A673 (cell line): ENCODE data around the gene SHISA2. TPM values are rescaled to one million over a fixed set of nuclear protein-coding genes. Genes with fewer than 3 reads are reported as not detected.

ENCODE experiments used
- BruUV-seq: library from RNA; stranded (reverse); fragments of 400-500 nt; replicated peaks from 2 replicates; lab custom pipeline; 2021; lab: Mats Ljungman, UMichigan
- CTCF ChIA-PET: fragments of 300-600 bp; sonication (Branson Sonifier 250); formaldehyde crosslinking; loops from one replicate; lab custom pipeline; 2022; ENCODE audit warnings: antibody characterized with exemption; lab: Charles Lee
- POLR2A ChIA-PET: fragments of 300-600 bp; sonication (Branson Sonifier 250); formaldehyde crosslinking; loops from one replicate; lab custom pipeline; 2022; ENCODE audit warnings: antibody characterized with exemption; ENCODE audit not compliant: low non-redundant PET; lab: Charles Lee
- DNase-seq: peaks from one replicate; pipeline ENCODE4 v3.0.0-alpha.2; 2015; ENCODE audit warnings: low spot score
- H3K27ac ChIP-seq: fragments of 200-600 bp; sonication (generic); 2 replicates; pipeline ENCODE4 v1.5.1; 2016; ENCODE audit warnings: mixed run types, low read depth, mild to moderate bottlenecking, mixed read lengths, antibody characterized with exemption, low read length; ENCODE audit not compliant: poor library complexity, severe bottlenecking
- H3K27me3 ChIP-seq: fragments of 200-600 bp; sonication (generic); replicated peaks from 2 replicates; pipeline ENCODE4 v1.6.1; 2017; ENCODE audit warnings: mixed run types, low read depth, mild to moderate bottlenecking, mixed read lengths, antibody characterized with exemption, low read length; ENCODE audit not compliant: insufficient read depth, poor library complexity
- H3K36me3 ChIP-seq: fragments of 200-600 bp; sonication (generic); 2 replicates; pipeline ENCODE4 v1.6.1; 2016; ENCODE audit warnings: mixed run types, mild to moderate bottlenecking, mixed read lengths, antibody characterized with exemption, low read length; ENCODE audit not compliant: insufficient read depth, poor library complexity, severe bottlenecking
- H3K4me1 ChIP-seq: fragments of 200-600 bp; sonication (generic); 2 replicates; pipeline ENCODE4 v1.6.1; 2017; ENCODE audit warnings: mixed run types, mild to moderate bottlenecking, mixed read lengths, antibody characterized with exemption, low read length; ENCODE audit not compliant: insufficient read depth, poor library complexity, severe bottlenecking
- H3K4me3 ChIP-seq: fragments of 200-600 bp; sonication (generic); 2 replicates; pipeline ENCODE4 v1.5.1; 2016; ENCODE audit warnings: low read depth, mixed run types, mild to moderate bottlenecking, mixed read lengths, low read length; ENCODE audit not compliant: poor library complexity, severe bottlenecking
- H3K9me3 ChIP-seq: fragments of 200-600 bp; sonication (generic); 2 replicates; pipeline ENCODE4 v1.6.1; 2016; ENCODE audit warnings: mixed run types, low read depth, mild to moderate bottlenecking, mixed read lengths, antibody characterized with exemption, low read length; ENCODE audit not compliant: poor library complexity, severe bottlenecking
- CTCF ChIP-seq: fragments of 300-800, 200-600 bp; sonication (generic); conservative IDR thresholded peaks from 2 replicates; pipeline ENCODE4 v1.5.1; 2017; ENCODE audit warnings: low read depth, mild to moderate bottlenecking, antibody characterized with exemption, low read length, moderate library complexity, mixed read lengths
- EZH2 ChIP-seq: fragments of 200-600 bp; sonication (generic); IDR thresholded peaks from 2 replicates; pipeline ENCODE4 v1.6.1; 2017; ENCODE audit warnings: borderline replicate concordance, low read depth, mild to moderate bottlenecking, mixed read lengths, antibody characterized with exemption, low read length; ENCODE audit not compliant: poor library complexity, severe bottlenecking
- intact Hi-C: fragments of 100-400 bp; cut with micrococcal nuclease; formaldehyde crosslinking; loops from one replicate; pipeline ENCODE4 v1.10.0; 2022; ENCODE audit not compliant: unreplicated experiment
- total RNA-seq: library from RNA; stranded (reverse); gene quantifications from 2 replicates; pipeline ENCODE4 v1.2.3, GENCODE V29; 2021

SHISA2 gene
- total RNA-seq, 1 experiment from 2014 or later = 1.2 TPM

DNA sequence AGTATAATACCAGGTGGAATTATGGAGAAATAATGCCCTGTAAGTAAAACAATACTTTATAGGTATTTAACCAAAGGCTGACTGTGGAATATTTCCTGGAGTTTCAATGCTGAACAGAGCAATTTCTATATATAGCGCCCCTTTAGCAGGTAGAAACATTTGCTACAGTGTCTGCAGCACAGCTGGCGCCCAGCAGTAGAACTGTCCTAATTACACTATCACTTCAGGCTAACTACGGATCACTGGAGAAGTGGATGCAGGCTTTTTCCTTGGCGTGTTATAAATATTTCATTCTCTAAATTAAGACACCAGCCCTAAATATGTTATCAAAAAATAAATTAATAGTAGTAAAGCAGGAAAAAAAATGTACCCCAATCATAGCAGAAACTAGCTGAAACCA is 3.1 kb downstream of the SHISA2 start:
- Histone ChIP-seq H3K4me1 (peaks cover 19% of the 10 kb centered on the region), H3K27me3 (peaks cover 46% of the 10 kb centered on the region), H3K9me3 (no peaks in the 10 kb centered on the region), H3K36me3 (no peaks in the 10 kb centered on the region), H3K27ac (no peak overlapping the region), H3K4me3 (no peak overlapping the region)
- POLR2A ChIA-PET = no interaction called here
- BruUV-seq = no TSS peak
- no peak for TF ChIP-seq CTCF
- no peak for TF ChIP-seq EZH2
- DNase-seq = no peak
- CTCF ChIA-PET = no interaction called here
- intact Hi-C loops = no loop called here

- Histone ChIP-seq H3K36me3 (no peaks in the 10 kb centered on the region), H3K9me3 (no peaks in the 10 kb centered on the region), H3K27me3 (peaks cover 41% of the 10 kb centered on the region), H3K4me3 (no peak overlapping the region), H3K4me1 (peaks cover 19% of the 10 kb centered on the region), H3K27ac (no peak overlapping the region)
- no peak for TF ChIP-seq CTCF
- no peak for TF ChIP-seq EZH2
- POLR2A ChIA-PET = no interaction called here
- no TSS peak for BruUV-seq
- CTCF ChIA-PET = interaction anchor here (0.5 kb wide), 1 partner anchor 647 kb away, joined by 4 read pairs; no protein-coding TSS in a partner anchor
- intact Hi-C loops = no loop called here
- DNase-seq = no peak
Measured at GRCh38 chr13:26047040-26047439, 4.8 kb downstream of the SHISA2 start.

GRCh38 chr13:26046639-26047038 is 5.2 kb downstream of the SHISA2 start:
- H3K36me3 ChIP-seq = no peaks in the 10 kb centered on the region
- intact Hi-C loops = no loop called here
- no peak overlapping the region for H3K4me3 ChIP-seq
- H3K27ac ChIP-seq = no peak overlapping the region
- no peaks in the 10 kb centered on the region for H3K9me3 ChIP-seq
- ChIA-PET CTCF (interaction anchor here (0.5 kb wide), 1 partner anchor 647 kb away, joined by 4 read pairs; no protein-coding TSS in a partner anchor), POLR2A (no interaction called here)
- DNase-seq = no peak
- H3K27me3 ChIP-seq = peaks cover 38% of the 10 kb centered on the region
- TF ChIP-seq EZH2 = no peak
- TF ChIP-seq CTCF = no peak
- peaks cover 19% of the 10 kb centered on the region for H3K4me1 ChIP-seq
- no TSS peak for BruUV-seq
